Epithelial cell of proximal tubule (primary cell): ENCODE results near the gene THOC6. TPM values are rescaled to one million over a fixed set of nuclear protein-coding genes. Genes with fewer than 3 reads are reported as not detected.

ENCODE experiments used
- DNase-seq: peaks from one replicate; pipeline ENCODE4 v3.0.0-alpha.2; 2011; ENCODE audit warnings: low read depth
- H3K4me3 ChIP-seq: 2 replicates; pipeline ENCODE4 v1.5.1; 2011; ENCODE audit warnings: low read depth, mild to moderate bottlenecking, low read length
- total RNA-seq: library from RNA; depleted of rRNA; stranded (reverse); fragments of >200 nt; gene quantifications from 2 replicates; pipeline ENCODE4 v1.2.3, GENCODE V29; 2015
- TF ChIP-seq, protein P1 (sequence below): conservative IDR thresholded peaks from 2 replicates; pipeline ENCODE4 v1.5.1; 2012; ENCODE audit warnings: low read depth, mild to moderate bottlenecking, low read length

Gene THOC6
- total RNA-seq, 1 donor from 2014 or later = 19.0 TPM

DNA sequence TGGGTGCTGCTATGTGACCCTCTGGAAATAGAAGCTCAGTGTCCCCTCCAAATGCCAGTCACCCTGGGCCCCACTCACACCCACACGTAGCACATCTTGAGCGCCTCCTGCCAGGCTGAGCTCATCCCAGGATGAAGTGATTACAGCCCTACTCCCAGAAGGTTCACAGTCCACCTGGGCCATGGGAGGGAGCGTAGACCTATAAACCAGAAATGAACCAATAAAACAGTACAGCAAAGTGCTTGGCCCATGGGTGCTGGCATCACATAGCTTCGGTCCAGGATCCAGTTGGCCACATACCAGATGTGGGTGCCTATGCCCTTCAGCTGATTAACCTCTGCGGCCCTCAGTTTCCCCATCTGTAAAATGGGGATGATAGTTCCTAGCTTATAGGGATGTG is 15.1 kb downstream of the THOC6 start:
- TF ChIP-seq, protein P1, sequence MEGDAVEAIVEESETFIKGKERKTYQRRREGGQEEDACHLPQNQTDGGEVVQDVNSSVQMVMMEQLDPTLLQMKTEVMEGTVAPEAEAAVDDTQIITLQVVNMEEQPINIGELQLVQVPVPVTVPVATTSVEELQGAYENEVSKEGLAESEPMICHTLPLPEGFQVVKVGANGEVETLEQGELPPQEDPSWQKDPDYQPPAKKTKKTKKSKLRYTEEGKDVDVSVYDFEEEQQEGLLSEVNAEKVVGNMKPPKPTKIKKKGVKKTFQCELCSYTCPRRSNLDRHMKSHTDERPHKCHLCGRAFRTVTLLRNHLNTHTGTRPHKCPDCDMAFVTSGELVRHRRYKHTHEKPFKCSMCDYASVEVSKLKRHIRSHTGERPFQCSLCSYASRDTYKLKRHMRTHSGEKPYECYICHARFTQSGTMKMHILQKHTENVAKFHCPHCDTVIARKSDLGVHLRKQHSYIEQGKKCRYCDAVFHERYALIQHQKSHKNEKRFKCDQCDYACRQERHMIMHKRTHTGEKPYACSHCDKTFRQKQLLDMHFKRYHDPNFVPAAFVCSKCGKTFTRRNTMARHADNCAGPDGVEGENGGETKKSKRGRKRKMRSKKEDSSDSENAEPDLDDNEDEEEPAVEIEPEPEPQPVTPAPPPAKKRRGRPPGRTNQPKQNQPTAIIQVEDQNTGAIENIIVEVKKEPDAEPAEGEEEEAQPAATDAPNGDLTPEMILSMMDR = no peak
- no peak for DNase-seq

DNA sequence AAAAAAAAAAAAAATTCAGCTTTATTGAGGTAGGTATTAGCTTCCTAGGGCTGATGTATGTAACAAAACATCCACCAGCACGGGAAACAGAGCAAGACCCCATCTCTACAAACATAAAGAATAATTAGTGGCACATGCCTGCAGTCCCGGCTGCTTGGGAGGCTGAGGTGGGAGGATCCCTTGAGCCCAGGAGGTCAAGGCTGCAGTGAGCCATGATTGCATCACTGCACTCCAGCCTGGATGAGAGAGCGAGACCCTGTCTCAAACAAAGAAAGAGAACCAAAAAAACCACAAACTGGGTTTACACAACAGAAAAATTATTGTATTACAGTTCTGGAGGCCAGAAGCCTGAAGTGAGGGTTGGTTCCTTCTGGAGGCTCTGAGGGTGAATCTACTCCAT is 18.5 kb downstream of the THOC6 start:
- no peak for DNase-seq
- TF ChIP-seq, protein P1 = no peak
- H3K4me3 ChIP-seq = no peak overlapping the region

More for the DNA sequence above, 15.1 kb downstream of the THOC6 start:
- H3K4me3 ChIP-seq = no peak overlapping the region

DNA sequence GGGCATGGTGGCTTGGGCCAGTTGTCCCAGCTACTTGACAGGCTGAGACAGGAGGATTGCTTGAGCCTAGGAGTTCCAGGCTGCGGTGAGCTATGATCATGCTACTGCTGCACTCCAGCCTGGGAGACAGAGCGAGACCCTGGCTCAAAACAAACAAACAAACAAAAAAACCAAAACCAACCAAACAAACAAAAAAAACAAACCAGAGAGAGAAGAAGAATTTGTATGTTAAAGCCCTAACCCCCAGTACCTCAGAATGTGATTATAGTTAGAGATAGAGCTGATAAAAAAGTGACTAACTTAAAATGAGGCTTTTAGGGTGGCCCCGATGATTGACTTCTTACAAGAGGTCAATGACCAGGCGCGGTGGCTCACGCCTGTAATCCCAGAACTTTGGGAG is 20.9 kb downstream of the THOC6 start:
- TF ChIP-seq, protein P1 = no peak
- no peak for DNase-seq
- H3K4me3 ChIP-seq = no peak overlapping the region

DNA sequence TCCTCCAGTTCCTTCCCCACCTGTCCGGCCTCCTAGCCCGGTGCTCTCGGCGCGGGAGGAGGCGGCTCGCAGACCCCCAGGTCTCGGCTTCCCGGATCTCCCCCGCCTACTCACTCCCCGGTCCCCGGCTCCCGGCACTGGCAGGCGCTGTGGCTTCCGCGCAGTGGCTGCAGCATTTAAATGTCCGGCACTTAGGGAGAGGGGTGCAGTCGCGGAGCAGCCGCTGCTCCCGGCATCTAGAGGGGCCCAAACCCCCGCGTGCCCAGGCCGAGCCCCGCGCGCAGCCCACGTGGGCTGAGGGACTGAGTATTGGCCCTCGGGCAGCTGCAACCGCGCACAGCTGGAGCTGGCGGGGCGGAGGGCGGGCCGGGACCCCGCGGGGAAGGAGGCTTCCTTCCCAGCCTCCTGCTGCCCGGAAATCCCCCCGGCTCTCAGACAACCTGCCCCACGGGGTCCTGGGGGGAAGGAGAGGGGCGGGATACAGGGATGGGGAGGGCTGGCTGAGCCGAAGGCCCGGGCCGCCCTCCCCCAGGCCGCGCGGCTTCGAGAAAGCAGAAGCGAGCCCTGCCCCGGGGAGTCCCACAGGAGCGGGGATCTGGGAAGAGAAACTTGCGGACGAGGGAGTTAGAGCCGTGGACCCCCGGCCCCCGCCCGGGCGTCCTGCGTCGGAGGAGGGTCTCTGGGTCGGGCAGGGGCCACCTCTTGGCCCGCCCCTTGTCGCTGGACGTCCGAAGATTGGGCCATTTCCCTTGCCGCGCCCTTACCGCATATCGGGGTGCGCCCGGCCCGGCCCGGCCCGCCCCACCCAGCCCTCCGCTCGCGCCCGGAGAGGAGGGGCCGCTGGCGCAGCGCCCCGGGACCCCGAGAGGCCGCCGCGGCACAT is 22.2 kb downstream of the THOC6 start, which contains the start of gene MMP25:
TSS of gene MMP25 (plus strand) at position 804 of the 883 bp plus-strand sequence. CDS start 357 bp downstream, outside the sequence.
- TF ChIP-seq, protein P1 = no peak
- H3K4me3 ChIP-seq = peak within 1 kb of the TSS; percentile 32
- DNase-seq = no peak

DNA sequence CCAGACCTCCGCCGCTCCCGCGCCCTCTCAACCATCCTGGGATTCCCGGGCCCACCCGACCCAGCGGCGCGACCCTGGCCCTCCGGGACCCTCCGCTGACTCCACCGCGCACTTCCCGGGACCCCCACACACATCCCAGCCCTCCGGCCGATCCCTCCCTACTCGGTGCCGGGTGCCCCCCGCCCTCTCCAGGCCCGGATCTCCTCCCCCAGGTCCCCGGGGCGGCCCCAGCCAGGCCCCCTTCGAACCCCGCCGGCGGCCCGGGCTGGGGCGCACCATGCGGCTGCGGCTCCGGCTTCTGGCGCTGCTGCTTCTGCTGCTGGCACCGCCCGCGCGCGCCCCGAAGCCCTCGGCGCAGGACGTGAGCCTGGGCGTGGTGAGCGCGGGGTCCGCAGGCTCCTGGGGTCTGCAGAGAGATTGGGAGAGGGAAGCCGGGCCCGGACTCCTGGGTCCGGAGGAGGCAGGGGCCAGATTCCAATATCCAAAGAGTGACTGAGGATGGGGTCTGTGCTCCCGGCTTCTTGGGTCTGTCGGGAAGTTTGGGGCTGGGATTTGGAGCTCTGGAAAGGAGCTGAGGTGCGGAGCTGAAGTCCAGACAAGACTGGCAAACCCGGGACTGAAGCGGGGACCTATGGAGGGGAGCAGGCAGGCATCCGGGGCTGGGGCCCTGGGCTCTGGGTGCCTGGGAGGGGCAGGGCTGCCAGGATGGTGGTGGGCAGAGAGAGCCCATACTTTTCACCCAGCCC is 23.0 kb downstream of the THOC6 start:
- no peak overlapping the region for H3K4me3 ChIP-seq
- TF ChIP-seq, protein P1 = no peak
- DNase-seq = no peak

DNA sequence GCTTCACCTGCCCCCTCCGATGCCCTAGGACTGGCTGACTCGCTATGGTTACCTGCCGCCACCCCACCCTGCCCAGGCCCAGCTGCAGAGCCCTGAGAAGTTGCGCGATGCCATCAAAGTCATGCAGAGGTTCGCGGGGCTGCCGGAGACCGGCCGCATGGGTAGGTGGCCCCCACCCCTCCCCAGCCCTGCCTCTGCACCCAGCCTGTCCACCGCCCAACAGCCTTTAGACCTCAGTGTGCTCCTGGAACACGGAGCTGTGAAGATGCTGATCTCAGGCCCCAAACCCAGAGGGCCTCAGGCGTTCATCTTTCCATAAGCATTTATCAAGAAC is 23.5 kb downstream of the THOC6 start:
- no peak for DNase-seq
- TF ChIP-seq, protein P1 = no peak
- no peak overlapping the region for H3K4me3 ChIP-seq
